HG03521 (cell line): ENCODE data around the gene FOXP1.
"Not testable (repeated sequence)": the region's sequence is repeated elsewhere in the genome, so short reads cannot be mapped to it uniquely, and the experiment has no call there.

ENCODE experiments used
- ATAC-seq: cut with Tn5 transposase; IDR thresholded peaks from one replicate; pipeline ENCODE4 v1.9.1; 2021; ENCODE audit warnings: mild to moderate bottlenecking, moderate library complexity; ENCODE audit not compliant: unreplicated experiment

The FOXP1 gene

DNA sequence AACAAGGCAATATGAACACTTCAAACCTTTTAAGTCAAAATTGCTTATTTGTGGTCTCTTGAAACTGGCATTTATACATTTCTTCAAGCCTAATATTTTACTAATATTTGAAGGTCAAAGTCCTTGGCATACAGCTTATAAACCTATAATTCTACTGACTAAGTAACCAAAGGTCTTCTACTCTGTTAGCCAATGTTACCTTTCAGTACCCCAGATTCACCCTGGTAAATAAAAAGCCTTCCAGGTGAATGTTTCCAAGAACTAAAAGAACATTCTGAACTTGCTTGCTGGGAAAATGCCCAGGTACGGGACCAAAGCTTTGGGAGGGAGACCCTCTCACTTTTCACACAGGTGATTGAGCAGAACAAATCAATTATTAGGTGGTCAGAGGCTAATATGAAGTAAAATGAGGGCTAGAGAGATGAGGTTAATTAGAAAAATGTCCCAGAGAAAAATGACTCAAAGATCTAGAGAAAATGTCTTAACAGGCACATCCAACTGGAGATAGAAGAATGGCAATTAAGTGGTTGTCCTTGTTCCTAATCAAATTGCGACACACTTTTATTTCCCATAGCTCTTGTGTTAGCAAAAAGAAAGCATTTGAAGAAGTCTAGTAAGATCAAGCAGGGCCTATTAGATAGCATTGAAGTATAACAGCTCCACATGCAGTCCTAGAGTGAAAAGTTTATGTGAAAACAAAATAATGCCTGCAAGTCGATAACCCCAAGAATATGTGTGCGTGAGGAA, 232.0 kb downstream of the FOXP1 start:
- no peak for ATAC-seq

DNA sequence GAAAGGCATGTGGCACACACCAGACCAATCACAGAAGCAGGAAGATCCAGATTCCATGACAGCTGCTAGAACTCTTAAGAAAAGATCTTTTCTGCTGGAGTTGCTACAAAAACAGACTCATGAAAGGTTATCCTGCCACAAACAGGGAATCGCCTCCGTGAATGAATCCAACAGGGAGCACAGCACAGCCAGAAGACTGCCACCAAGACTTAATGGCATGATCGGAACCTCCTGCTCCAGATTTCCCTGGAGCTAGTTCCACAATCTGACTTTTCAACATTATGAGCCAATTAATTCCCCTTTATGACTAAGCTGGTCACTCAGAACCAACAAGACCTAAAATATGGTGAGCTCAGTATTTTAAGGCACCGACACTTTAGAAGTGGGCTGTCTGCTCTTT, 232.5 kb downstream of the FOXP1 start:
- no peak for ATAC-seq

DNA sequence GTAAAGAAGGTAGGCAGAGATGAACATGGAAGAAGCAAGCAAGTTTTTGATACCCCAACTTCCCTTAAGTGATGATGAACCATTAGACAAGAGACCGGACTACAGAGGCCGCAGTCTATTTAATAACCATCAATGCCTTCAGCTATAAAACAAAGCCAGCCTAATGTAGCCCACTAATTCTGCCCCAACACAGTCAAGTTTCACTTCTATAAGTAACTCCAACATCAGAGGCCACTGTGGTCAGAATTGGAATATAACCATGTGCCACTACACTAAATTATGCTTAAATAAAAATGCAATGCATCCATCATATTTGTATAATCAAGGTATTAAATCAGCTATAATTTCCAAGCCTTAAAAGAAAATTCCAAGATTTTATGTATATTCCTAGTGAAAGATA, 234.7 kb downstream of the FOXP1 start:
- ATAC-seq: no peak

DNA sequence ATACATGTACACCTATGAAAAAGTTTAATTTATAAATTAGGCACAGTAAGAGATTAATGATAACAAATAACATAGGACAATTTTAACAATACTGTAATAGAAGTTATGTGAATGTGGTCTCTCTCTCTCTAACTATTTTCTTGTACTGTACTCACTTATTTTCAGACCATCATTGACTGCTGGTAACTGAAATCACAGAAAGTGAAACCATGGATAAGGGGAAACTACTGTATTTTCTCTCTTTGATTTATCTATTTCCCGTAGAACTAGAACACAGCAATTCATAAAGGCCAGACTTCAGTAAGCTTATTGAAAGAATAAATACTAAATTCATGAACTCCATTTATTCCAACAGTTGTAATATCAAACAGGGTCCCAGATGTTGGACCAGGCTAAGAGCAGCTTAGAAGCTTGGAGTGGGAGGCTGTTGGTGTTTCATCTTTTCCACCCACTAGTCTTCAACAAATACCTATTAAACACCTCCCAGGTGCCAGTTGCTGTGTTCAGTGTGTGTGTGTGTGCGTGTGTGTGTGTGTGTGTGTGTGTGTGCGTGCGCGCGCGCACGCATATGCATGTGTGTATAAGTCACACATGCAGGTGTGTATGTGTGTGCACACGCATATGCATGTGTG, 235.4 kb downstream of the FOXP1 start:
- no peak for ATAC-seq

DNA sequence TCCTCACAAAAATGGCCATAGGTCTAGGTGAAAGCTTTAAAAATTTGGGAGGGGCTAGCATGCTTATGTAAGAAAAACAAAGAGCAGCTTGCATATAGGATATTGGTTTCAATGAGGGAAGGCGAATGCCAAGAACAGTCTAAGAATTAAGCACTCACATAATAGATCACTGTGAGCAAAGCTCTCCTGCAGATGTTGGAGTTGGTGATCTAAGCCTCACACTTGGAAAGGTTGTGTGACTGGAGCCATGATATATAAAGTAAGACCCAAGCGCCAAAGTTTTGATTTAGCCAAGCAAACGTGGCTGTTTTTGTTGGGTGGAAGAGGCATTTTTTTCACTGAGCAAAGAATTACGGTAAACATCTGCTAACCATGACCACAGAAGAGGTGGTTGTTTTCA, 237.5 kb downstream of the FOXP1 start:
- ATAC-seq: no peak

DNA sequence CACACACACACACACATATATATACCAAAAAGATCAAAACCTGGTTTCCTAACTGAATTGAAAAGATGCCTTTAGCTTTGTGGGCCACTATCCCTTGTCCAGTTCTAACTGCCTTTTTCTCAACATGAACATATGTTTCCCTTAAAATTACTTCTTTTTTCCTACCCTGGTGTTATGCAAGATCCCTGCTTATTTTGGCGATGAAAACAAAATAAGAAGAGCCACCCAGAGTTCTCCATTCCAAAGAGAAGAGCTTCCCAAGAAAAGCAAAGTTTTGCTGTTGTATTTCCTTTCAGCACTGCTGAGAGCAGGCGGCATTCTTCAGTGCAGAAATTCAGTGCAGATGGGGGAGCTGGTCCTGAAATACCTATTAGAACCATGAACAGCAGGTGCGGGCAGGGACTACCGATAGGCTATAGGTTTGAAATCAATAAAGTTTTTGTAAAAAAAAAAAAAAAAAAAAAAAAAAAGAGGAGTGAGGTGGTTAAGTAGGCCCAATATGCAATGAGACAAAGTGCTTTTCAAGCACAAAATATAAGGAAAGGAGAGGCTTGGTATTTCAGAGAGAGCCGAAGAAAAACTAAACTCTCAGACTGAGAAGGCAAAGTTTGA, 238.0 kb downstream of the FOXP1 start:
- no peak for ATAC-seq

DNA sequence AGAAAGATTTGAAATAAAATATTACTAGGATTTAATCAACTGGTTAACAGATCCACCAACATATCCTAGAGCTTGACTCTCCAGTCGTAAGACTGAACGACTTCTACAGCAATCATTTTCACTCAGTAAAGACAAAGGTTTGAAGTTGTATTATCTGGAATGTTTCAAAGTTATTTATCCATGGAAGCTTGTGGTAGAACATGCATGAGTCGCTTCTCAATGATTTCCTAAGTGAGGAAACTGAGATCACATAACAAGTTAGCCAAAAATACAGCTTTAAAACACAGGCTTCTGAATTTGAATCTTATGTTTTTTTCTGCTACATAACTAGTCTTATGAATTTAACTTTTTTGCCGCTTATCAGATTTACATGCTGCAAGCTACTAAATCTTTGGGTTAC, 241.8 kb downstream of the FOXP1 start:
- no peak for ATAC-seq

DNA sequence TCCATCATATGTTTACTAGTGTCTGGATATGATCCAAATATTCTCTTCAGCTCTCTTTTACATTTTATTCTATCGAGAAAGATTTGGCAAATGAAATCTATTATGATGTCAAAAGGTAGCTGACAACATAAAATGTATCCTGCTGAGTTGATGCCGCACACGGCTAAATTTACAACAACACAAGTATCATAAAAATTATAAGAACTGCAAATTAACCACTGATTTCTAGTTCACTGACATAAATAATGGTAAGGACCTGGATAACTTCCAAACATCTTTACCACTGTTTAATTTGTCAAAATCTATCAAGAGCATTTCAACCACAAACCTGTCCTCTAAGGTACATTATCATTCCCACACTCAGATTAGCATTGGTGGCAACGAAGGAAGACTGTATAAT, 244.5 kb downstream of the FOXP1 start:
- no peak for ATAC-seq

DNA sequence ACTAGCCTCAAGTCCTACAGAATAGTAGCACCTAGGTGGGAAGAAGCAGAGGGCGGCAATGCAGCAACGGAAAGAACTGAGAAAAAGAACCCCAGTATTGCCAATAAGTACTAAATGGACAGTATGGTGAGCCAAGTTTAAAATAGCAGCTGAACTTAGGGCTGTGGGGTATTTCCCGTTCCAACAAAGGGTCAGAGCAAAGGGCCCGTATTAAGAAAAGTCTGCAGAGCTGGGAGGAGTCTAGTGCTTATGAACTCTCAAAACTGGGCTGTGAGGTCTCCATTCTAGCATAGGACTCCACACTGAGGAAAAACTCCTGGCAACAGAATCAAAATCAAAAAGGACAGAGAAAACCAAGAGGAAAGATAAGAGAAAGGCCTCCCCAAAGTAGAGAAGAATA, 250.7 kb downstream of the FOXP1 start:
- no peak for ATAC-seq

DNA sequence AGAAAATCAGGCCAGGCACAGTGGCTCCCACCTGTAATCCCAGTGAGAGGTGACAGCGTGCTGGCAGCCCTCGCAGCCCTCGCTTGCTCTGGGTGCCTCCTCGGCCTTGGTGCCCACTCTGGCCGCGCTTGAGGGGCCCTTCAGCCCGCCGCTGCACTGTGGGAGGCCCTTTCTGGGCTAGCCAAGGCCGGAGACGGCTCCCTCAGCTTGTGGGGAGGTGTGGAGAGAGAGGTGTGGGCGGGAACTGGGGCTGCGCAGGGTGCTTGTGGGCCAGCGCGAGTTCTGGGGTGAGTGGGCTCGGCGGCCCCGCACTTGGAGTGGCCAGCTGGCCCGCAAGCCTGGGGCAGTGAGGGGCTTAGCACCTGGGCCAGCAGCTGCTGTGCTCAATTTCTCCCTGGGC, 252.6 kb downstream of the FOXP1 start:
- ATAC-seq: no peak

DNA sequence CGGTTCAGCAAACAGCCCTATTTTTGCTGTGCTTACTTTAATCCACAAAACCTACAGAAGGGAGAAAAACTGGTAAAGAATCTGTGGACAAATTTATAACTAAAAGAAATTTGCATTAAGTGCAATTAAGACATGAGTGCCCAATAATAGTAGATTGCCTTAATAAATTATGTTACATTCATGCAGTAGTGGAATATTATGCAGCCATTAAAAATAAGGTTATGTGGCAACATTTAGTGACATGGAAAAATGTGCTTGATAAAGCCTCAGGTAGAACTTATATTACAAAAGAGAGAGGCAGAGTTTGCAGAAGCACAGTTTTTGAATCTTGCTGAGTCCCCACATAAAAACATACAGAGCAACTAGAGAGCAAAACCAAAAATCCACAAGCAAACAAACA, 253.0 kb downstream of the FOXP1 start:
- ATAC-seq: no peak

DNA sequence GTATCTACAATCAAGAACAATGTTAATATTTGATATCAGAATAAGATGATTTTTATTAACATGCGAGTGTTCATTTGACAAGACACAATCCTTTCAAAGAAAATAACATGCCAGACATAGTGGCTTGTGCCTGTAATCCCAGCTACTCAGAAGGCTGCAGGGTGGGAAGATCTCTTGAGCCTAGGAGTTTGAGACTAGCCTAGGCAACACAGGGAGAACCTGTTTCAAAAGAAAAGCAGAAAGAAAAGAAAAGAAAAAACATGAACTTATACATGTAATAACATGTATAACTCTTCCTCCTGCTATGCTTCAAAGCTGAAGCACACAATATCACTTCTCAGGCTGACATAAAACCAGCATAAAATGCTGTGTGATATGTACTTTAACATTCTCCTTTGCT, 253.7 kb downstream of the FOXP1 start:
- ATAC-seq: no peak

DNA sequence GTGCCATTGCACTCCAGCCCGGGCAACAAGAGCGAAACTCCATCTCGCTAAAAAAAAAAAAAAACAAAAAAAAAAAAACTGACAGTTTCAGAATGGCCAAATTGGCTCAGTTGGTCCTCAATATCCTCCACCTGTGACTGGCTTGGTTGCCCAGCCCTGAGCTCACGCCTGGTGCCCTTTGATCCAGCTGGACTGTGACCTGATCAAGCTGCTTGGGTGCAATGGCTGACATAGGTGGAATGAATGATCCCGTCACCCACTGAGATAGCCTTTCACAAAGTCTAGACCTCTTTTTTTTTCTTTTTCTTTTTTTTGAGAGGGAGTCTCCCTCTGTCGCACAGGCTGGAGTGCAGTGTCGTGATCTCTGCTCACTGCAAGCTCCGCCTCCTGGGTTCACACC, 254.6 kb downstream of the FOXP1 start:
- ATAC-seq: no peak

DNA sequence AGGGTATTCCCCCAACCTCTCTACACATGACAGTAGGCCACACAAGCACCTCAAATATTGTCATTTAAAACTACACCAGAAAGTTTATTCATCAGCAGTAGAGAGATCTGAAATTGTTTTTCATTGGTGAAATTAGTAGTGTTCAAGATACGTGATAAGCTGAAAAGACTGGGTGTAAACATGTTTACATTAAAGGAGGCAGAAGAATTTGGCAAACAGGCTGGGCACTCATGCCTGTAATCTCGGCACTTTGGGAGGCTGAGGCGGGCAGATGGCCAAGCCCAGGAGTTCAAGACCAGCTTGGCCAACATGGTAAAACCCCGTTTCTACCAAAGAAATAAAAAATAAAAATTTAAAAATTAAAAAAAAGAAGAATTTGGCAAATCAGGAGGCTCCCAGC, 255.6 kb downstream of the FOXP1 start:
- ATAC-seq: no peak

DNA sequence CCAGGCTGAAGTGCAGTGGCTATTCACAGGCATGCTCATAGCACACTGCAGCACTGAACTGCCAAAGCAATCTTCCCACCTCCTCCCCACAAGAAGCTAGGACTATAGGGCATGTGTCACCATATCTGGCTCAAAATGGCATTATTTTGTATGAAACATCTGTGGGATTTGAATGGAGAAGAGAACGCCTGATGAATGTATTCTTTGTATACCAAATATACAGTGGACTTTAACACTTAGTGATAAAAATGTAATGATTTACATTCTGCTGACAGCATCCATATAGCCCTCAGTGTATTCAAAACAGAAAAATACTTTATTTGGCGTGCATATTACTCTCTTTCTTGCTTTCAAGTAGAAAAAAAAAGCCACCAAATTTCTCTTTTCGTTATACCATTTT, 257.8 kb downstream of the FOXP1 start:
- ATAC-seq: no peak

DNA sequence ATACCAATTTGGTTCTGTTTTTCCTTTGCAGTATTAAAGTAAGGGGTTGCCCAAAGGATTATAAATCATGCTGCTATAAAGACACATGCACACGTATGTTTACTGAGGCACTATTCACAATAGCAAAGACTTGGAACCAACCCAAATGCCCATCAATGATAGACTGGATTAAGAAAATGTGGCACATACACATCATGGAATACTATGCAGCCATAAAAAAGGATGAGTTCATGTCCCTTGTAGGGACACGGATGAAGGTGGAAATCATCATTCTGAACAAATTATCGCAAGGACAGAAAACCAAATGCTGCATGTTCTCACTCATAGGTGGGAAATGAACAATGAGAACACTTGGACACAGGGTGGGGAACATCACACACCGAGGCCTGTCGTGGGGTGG, 259.3 kb downstream of the FOXP1 start:
- not testable (repeated sequence) for ATAC-seq

DNA sequence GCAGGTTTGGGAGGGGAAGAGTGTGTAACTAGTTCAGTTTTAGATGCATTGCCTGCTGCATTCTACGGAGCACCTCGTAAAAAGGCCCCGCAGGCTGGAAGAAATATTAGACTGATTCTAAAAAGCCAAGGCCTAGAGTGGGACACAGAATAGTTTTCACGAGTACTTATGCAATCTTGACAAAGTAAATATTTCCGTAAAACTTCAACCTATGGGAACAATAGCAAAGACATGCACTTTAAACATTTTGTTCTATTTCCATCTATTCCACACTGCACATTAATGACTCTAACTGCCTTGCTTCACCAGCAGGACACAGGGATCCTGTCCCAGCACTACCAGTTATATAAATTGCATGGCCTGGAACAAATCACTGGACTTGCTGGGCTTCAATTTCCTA, 260.0 kb downstream of the FOXP1 start:
- no peak for ATAC-seq

DNA sequence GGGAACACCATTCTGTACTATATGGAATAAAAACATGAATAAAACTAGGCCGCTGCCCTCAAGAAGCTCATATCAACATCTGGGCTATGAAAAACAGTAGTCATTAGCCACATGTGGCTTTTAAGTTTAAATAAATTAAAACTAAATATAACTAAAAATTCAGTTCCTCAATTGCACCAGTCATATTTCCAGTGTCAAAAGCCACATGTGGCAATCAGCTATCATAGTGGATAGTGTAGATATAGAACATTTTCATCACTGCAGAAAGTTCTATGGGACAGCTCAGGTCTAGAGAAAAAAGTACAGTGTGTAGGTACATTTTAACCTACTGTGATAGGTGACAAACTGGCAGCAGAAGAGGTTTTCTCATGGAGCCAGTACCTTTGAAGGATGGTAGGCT, 261.4 kb downstream of the FOXP1 start:
- no peak for ATAC-seq

DNA sequence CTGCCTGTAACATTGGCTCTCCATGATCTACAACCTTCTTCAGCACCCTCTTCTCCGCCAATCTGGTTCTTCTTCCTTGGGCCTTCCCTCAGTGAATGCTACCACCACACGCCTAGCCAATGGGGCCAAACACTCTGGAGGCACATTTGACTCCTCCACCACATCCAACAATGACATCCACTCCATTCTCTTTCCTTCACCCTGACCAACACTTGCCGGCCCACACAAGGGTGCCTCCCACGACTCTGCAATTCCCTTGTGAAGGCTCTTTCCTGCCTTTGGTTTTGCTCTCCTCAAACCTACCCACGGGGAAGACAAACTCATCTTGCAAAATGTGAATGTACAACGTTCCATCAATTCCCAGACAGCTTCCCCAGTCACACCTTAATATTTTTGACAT, 263.8 kb downstream of the FOXP1 start:
- no peak for ATAC-seq

DNA sequence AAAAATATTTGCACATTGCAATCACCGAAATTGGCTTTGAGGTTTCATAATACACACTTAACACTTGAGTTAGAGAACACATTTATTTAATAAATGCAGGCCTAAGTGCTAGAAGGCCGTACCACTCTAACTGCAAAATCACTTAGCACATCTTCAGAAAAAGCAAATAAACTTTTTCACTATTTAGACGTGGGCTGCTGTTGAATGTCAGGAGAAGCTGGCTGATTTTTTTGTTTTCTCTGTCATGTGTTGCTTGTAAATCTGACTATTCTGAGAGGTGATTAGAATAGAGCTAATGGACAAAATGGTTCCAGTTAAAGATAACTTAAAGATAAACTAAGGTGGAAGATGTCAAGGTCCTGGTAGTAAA, 265.1 kb downstream of the FOXP1 start:
- no peak for ATAC-seq

DNA sequence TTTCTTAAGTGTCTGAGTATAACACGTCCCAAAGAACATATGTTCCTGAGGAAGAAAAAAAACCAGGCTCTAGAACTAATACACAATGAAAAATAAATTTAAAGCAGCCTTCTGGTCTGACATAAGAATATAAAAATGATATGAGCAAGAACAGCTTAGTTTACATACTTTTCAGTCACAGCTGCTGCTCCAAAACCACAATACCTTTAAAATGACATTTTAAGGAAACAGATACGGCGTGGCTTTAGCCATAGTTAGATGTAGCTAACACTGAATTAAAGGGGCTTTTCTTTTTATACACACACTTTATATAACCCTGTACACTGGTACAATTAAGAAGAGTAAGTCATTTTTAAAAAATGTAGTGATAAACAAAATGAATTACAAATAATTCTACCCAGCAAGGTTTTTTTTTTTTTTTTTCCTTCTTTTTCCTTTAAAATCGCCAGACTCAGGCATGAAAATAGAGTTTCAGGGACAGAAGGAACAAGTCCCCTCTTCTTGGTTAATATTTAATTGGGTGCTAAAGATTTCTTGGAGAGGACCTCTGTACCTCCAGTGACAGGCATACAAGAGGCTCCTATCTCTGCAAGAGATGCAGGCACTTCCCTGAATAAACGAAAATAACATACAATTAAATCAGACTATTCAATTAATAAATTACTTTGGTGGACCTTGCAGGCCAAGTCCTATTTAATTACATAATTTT, 265.6 kb downstream of the FOXP1 start:
- ATAC-seq: no peak

DNA sequence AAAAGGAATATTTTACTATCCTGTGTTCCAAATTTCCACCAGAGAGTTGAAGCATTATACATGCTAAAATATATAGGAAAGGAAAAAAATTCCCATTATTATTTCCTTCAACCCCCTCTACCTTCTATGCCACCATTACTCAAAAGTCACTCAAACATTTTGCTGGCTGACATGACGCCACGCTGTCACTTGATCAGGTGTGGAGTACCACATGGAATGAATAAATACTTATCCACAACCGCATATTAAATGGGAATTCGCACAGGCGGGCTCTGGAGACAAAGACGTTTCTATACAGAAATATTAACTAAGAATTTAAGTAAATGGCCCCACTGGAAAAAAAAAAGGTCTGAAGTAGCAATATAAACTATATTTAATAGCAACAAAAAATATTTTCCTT, 266.4 kb downstream of the FOXP1 start:
- ATAC-seq: no peak
